KG1 (cell line): ENCODE measurements around the gene ATP6V0B.

Source experiments
- DNase-seq: peaks from one replicate; lab custom pipeline; 2025; lab: John Stamatoyannopoulos, UW

ATP6V0B gene

GRCh38 chr1:43969746-43970466 lies 4.9 kb upstream of the ATP6V0B start, which contains the start of gene DPH2:
DPH2 (plus strand) TSS chr1:43970010; CDS start chr1:43970176, 166 bp downstream.
- DNase-seq: peak; percentile 96

GRCh38 chr1:43970502-43970901 lies 4.3 kb upstream of the ATP6V0B start:
- DNase-seq: no peak

- DNase-seq: no peak
These were observed 3.8 kb upstream of the ATP6V0B start for GRCh38 chr1:43970911-43971310.

GRCh38 chr1:43971336-43971980 lies 3.3 kb upstream of the ATP6V0B start:
- DNase-seq: no peak

DNA sequence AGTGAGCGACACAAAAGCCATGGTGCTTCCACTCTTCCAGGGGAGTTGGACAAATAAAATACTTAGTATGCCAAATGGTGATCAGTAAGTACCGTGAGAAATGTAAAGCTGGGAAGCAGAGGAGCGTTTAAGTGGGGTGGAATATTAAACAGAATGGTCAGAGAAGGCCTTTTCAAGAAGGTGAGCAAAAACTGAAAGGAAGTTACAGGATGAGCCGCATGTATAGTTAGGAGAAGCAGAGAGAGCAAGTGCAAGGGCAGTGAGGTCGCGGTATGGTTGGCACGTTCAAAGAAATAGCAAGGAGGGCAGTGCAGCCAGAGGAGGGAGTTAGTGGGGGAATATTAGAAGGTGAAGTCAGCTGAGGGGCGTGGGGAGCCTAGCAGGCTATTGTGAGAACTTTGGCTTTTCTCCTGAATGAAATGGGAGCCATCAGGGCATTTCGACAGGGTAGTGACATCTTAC lies 748 bp upstream of the ATP6V0B start:
- DNase-seq: no peak

- DNase-seq: no peak
These were observed 645 bp downstream of the ATP6V0B start for GRCh38 chr1:43975249-43975961.

DNA sequence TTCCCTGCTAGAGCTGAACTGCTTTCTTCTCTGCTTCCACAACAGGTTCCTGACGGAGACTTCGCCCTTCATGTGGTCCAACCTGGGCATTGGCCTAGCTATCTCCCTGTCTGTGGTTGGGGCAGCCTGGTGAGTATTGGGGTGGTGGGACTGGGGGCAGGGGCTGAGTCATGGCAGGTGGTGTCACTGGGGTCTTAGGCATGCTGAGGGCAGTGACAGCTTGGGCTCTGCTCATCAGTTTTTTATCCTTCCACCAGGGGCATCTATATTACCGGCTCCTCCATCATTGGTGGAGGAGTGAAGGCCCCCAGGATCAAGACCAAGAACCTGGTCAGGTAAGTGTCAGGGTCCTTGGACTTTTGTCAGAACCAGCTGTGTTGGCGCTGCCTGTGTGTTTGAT lies 1.3 kb downstream of the ATP6V0B start:
- no peak for DNase-seq

- DNase-seq: no peak
These were observed 2.1 kb downstream of the ATP6V0B start for GRCh38 chr1:43976890-43977289.

GRCh38 chr1:43977376-43978263 lies 2.9 kb downstream of the ATP6V0B start:
- DNase-seq: no peak

GRCh38 chr1:43978264-43978550 lies 3.4 kb downstream of the ATP6V0B start:
- no peak for DNase-seq

DNA sequence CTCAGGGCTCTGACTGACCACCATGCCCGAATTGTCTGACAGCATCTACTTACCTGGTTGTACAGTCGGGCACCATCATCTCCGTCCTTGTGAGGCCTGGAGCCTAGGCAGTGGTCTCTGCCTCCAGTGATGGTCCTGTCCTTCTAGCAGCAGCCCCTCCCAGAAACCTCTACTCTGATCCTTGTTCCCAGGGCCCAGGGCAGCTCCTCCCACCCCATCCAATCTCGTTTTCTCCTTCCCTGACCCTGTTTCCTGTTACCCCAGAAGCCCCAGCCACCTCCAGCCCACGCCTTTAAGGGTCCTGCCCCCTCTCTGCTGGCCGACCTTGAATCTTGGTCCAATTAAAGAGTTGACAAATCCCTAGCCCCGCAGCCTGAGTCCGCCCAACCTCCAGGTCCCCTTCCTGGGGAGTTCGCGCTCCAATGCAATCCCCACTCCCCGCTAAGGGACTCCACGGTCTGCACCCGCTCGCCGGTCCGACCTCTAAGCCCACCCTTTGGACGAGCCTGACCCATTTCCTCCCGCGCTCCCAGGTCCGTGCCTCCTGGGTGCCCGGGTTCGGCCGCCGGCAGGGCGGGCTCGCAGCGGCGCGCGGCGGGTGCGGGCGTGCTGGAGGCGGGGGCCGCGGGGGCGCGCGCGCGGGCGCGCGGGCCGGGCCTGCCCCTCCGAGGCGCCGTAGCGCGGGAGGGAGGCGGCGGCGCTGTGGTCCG lies 3.9 kb downstream of the ATP6V0B start, which contains the start of gene B4GALT2:
Gene B4GALT2 (plus strand): TSS at position 660 of the 710 bp plus-strand sequence. CDS start 1,951 bp downstream, outside the sequence.
- no peak for DNase-seq

DNA sequence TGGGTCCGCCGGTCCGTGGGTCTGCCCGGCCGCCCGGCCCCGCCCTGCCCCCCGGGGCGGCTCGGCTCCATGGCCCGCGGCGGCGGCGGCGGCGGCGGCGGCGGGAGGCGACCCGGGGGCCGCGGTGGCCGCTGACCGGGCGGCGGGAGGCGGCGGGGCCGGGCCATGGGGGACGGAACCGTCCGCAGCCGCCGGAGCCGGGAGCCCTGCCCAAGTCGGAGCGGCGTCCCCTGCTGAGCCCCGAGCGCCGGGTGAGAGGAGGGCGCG lies 4.4 kb downstream of the ATP6V0B start:
- DNase-seq: no peak

- DNase-seq: no peak
These were observed 4.9 kb downstream of the ATP6V0B start for GRCh38 chr1:43979528-43980254.

GRCh38 chr1:43980255-43981134 lies 5.7 kb downstream of the ATP6V0B start:
- DNase-seq: no peak

GRCh38 chr1:43981135-43981491 lies 6.4 kb downstream of the ATP6V0B start:
- DNase-seq: no peak

- DNase-seq: no peak
These were observed 6.9 kb downstream of the ATP6V0B start for GRCh38 chr1:43981636-43982035.

- no peak for DNase-seq
These were observed 7.5 kb downstream of the ATP6V0B start for GRCh38 chr1:43982241-43982640.

GRCh38 chr1:43982808-43983207 lies 8.0 kb downstream of the ATP6V0B start:
- no peak for DNase-seq

- no peak for DNase-seq
These were observed 8.6 kb downstream of the ATP6V0B start for GRCh38 chr1:43983253-43983899.
